GM11168 (cell line): ENCODE results near the gene MTHFSD.

ENCODE experiments used
- in situ Hi-C: fragments of 300-500 bp; cut with MboI; formaldehyde crosslinking; loops from one replicate; pipeline ENCODE4 v1.12.0; 2022; ENCODE audit warnings: low sequenced_read_pairs; ENCODE audit not compliant: unreplicated experiment

Gene MTHFSD

GRCh38 chr16:86519007-86519648 is 35.9 kb downstream of the MTHFSD start:
- in situ Hi-C loops, result loop anchor here (10.0 kb wide), 2 partner anchors 174 to 444 kb away; no protein-coding TSS in a partner anchor

- in situ Hi-C loops, result loop anchor here (10.0 kb wide), 2 partner anchors 173 to 443 kb away; no protein-coding TSS in a partner anchor
Observed at GRCh38 chr16:86517652-86518258, 37.3 kb downstream of the MTHFSD start.

- in situ Hi-C loops, result loop anchor here (10.0 kb wide), 2 partner anchors 172 to 442 kb away; no protein-coding TSS in a partner anchor
Observed at GRCh38 chr16:86517033-86517432, 38.0 kb downstream of the MTHFSD start.

GRCh38 chr16:86516623-86517003 is 38.4 kb downstream of the MTHFSD start:
- in situ Hi-C loops, result loop anchor here (10.0 kb wide), 2 partner anchors 172 to 442 kb away; no protein-coding TSS in a partner anchor

- in situ Hi-C loops, result loop anchor here (10.0 kb wide), 2 partner anchors 171 to 441 kb away; no protein-coding TSS in a partner anchor
Observed at GRCh38 chr16:86515777-86516622, 39.0 kb downstream of the MTHFSD start.

GRCh38 chr16:86515413-86515776 is 39.6 kb downstream of the MTHFSD start:
- in situ Hi-C loops, result loop anchor here (10.0 kb wide), 2 partner anchors 171 to 441 kb away; no protein-coding TSS in a partner anchor

- in situ Hi-C loops, result loop anchor here (10.0 kb wide), 2 partner anchors 170 to 440 kb away; no protein-coding TSS in a partner anchor
Observed at GRCh38 chr16:86514481-86515376, 40.3 kb downstream of the MTHFSD start.

- in situ Hi-C loops, result loop anchor here (10.0 kb wide), 2 partner anchors 169 to 439 kb away; no protein-coding TSS in a partner anchor
Observed at GRCh38 chr16:86513471-86514277, 41.4 kb downstream of the MTHFSD start.

GRCh38 chr16:86512860-86513470 is 42.1 kb downstream of the MTHFSD start:
- in situ Hi-C loops, result loop anchor here (10.0 kb wide), 2 partner anchors 168 to 438 kb away; no protein-coding TSS in a partner anchor

- in situ Hi-C loops, result loop anchor here (10.0 kb wide), 2 partner anchors 168 to 438 kb away; no protein-coding TSS in a partner anchor
Observed at GRCh38 chr16:86512301-86512859, 42.7 kb downstream of the MTHFSD start.

- in situ Hi-C loops, result loop anchor here (10.0 kb wide), 2 partner anchors 167 to 437 kb away; no protein-coding TSS in a partner anchor
Observed at GRCh38 chr16:86511317-86512161, 43.5 kb downstream of the MTHFSD start.

- in situ Hi-C loops, result loop anchor here (10.0 kb wide), 2 partner anchors 166 to 436 kb away; no protein-coding TSS in a partner anchor
Observed at GRCh38 chr16:86510465-86511261, 44.4 kb downstream of the MTHFSD start, which contains the start of gene FOXF1. Gene FOXF1, plus strand, starts transcription at chr16:86510527. Its CDS starts 43 bp downstream, at chr16:86510570.

GRCh38 chr16:86509759-86510464 is 45.1 kb downstream of the MTHFSD start:
- in situ Hi-C loops, result loop anchor here (10.0 kb wide), 2 partner anchors 165 to 435 kb away; no protein-coding TSS in a partner anchor

GRCh38 chr16:86508947-86509758 is 45.9 kb downstream of the MTHFSD start:
- in situ Hi-C loops, result no loop called here
